HL-60/S4 (cell line): ENCODE measurements around the gene XIAP.
"Not testable (repeated sequence)": the region's sequence is repeated elsewhere in the genome, so short reads cannot be mapped to it uniquely, and the experiment has no call there.

Experiments
- in situ Hi-C: fragments of 300-500 bp; cut with MboI; formaldehyde crosslinking; loops from 2 replicates; pipeline ENCODE4 v1.14.3; 2022; ENCODE audit warnings: low sequenced_read_pairs

Gene XIAP

DNA sequence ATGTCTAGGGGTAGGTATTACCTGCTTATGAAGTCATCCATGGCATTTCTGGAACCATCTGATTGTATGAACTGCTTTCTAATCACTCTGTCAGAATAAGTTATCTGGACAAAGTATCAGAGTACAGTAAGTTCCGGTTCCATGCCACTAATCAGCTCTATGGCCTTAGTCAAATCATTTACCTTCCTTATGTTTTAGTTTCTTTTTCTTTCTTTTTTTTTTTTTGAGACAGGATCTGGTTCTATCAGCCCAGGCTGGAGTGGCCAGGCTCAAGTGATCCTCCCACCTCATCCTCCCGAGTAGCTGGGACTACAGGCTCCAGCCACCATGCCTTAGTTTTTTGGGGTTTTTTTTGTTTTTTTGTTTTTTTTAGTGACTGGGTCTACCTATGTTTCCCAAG is 11.5 kb downstream of the XIAP start:
- in situ Hi-C loops = no loop called here

GRCh38 chrX:123873956-123874355 is 14.1 kb downstream of the XIAP start:
- in situ Hi-C loops = no loop called here

GRCh38 chrX:123876177-123876576 is 16.3 kb downstream of the XIAP start:
- in situ Hi-C loops = no loop called here

- in situ Hi-C loops = no loop called here
Observed at GRCh38 chrX:123876844-123877243, 17.0 kb downstream of the XIAP start.

- in situ Hi-C loops = no loop called here
Observed at GRCh38 chrX:123878252-123878721, 18.4 kb downstream of the XIAP start.

- in situ Hi-C loops = no loop called here
Observed at GRCh38 chrX:123881330-123881729, 21.5 kb downstream of the XIAP start.

DNA sequence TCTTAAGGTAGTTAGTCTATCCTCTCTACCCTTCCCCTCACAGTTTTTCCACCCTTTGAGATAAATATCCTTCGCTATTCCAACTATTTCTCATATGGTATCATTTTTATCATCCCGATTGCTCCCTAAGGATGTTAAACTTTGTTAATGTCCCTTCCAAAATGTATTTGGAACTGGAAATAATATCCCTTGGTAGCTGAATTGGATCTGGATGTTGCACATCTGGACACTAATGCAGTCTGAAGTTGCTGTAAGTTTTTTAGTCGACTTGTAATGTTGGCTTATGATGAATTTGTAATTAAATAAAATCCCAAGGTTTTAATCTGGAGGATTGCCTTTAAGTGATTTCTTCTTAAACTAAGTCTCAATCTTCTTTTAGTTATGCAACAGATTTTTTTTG is 22.5 kb downstream of the XIAP start:
- in situ Hi-C loops = no loop called here

- in situ Hi-C loops = no loop called here
Observed at GRCh38 chrX:123884809-123885408, 25.1 kb downstream of the XIAP start.

- in situ Hi-C loops = no loop called here
Observed at GRCh38 chrX:123899701-123900100, 39.8 kb downstream of the XIAP start.

- in situ Hi-C loops = not testable (repeated sequence)
Observed at GRCh38 chrX:123903261-123903660, 43.4 kb downstream of the XIAP start.

- in situ Hi-C loops = no loop called here
Observed at GRCh38 chrX:123905332-123905731, 45.5 kb downstream of the XIAP start.

GRCh38 chrX:123906557-123907316 is 46.9 kb downstream of the XIAP start:
- in situ Hi-C loops = no loop called here

GRCh38 chrX:123909523-123909922 is 49.7 kb downstream of the XIAP start:
- in situ Hi-C loops = no loop called here

- in situ Hi-C loops = no loop called here
Observed at GRCh38 chrX:123917069-123917468, 57.2 kb downstream of the XIAP start.

DNA sequence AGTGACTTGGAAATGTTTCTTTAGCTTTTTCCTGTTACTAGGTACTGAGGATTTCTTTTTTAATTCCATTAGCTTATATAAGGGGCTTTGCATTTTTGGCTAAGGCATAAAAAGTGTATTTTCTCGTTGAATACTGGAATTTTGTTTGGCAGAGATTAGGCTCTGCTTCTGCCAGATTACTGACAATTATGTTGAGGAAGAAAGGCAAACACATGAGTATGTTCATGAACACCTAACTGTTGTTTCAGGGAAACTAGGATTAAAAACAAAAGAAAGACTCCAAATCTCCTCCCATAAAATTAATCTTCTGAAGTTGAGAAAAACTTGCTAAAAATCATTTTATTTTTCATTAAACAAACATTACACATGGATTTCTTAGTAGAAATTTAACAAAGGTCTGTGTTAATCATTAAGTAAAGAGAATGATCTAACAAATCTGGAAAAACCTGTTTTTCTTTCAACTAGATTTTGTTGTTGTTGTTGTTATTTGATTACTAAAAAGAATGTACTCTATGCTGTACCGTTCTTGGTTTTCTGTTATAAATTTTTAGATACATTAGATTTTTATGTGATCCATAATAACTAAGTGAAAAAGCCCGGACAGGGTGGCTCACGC is 58.4 kb downstream of the XIAP start:
- in situ Hi-C loops = no loop called here

GRCh38 chrX:123920105-123920785 is 60.4 kb downstream of the XIAP start:
- in situ Hi-C loops = no loop called here

DNA sequence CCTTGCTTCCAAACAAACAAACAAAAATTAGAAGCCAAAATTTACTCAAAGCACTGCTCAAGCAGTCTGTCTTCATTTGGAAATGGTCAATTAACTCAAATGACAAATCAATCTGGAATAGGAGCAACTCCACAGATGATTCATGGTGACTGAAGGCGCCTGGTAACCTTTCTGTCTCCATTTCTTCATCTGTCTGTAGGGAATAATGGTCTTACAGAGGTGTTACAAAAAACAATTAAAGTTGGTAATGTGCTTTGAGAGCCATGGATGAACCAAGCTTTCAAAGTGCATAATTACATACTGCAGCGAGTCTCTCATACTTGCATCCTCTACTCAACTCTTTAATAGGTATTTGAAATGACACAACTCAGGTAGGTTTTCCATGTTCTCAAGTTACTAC is 63.4 kb downstream of the XIAP start:
- in situ Hi-C loops = no loop called here

DNA sequence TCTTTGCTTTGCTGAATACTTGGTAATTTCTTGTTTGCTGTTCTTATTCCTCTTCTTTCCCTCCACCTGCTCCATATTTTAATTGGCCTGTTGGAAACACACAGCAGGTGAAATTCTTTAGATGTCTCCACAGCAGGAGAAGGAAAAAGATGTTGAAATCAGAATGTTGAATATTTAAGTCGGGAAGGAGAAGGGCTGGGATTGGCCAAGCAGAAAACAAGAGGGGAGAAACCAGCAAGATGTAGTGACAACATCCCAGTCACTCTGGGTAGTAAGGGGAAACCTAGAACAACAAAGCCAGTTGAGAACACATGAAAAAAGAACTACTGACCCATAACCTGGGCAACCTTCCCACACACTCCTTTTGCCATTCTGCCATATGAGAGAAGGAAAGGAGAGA is 64.3 kb downstream of the XIAP start:
- in situ Hi-C loops = no loop called here

DNA sequence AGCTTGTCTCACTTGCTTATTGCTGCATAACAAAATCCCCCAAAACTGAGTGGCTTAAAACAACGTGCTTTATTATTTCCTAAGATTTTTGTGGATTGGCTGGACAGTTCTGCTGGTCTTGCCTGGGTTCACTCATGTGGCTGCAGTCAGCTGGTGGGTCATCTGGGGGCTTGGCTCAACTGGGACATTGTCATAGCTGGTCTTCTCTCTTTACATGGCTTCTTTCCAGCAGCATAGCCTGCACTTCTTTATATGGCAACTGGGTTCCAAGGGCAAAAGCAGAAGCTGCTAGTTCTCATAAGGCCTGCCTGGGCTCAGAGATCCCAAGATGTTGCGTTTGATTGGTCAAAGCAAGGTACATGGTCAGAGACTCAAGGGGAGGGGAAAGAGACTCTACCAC is 68.0 kb downstream of the XIAP start:
- in situ Hi-C loops = no loop called here

DNA sequence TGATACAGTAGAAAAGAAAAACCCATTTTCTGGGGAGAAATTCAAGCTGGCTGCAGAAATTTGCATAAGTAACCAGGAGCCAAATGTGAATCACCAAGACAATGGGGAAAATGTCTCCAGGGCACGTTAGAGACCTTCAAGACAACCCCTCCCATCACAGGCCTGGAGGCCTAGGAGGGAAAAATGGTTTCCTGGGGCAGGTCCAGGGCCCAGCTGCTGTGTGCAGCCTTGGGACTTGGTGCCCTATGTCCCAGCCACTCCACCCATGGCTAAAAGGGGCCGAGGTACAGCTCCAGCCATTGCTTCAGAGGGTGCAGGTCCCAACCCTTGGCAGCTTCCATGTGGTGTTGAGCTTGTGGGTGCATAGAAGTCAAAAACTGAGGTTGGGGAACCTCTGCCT is 72.2 kb downstream of the XIAP start:
- in situ Hi-C loops = not testable (repeated sequence)

DNA sequence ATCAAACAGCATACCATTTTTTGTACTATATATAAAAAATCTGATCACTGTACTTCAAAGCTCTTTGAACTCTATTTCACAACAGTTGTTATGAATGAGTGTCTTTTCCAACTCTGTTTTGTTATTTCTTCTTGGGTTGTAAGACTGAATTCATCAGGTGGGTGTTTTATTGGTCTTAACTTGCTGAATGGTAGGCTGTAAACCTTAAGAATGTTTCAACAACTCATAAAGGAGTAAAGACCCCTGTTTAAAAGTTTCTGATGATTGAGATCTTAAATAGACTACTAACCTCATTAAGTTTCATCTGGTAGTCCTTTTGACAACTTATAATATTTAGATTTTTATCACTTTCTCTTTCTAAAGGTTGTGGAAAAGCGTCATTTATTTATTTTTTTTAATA is 83.2 kb downstream of the XIAP start:
- in situ Hi-C loops = no loop called here

- in situ Hi-C loops = no loop called here
Observed at GRCh38 chrX:123943488-123943887, 83.6 kb downstream of the XIAP start.
